Measurements from ENCODE around the gene ZNF57.
"Not testable (repeated sequence)": the region's sequence is repeated elsewhere in the genome, so short reads cannot be mapped to it uniquely, and the experiment has no call there.

Gene ZNF57

DNA sequence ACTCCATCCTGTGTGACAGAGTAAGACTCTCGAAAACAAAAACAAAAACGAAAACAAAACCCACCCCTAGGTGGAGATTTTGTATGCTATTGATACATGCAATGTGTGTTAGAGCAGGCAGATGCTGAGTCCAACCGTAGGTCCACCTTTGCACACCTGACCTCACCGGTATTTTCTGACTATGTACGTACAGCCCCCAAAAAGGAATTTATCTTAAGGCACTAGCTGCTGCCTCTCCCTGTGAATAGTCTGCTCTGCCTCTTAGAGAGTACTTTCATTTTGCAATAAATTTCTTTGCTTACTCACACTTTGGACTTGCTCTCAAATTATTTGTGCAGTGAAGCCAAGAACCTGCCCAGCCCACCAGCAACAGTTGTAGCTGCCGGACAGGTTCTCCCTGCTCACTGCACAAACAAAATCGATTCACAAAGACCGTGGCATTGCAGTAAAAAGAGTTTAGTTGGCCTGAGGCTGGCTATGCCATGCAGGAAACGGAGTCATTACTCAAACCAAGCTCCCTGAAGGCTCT is 52.3 kb downstream of the ZNF57 start:
- DNase-seq (ENCODE audit: low read depth in 2 of 2), result no peak

DNA sequence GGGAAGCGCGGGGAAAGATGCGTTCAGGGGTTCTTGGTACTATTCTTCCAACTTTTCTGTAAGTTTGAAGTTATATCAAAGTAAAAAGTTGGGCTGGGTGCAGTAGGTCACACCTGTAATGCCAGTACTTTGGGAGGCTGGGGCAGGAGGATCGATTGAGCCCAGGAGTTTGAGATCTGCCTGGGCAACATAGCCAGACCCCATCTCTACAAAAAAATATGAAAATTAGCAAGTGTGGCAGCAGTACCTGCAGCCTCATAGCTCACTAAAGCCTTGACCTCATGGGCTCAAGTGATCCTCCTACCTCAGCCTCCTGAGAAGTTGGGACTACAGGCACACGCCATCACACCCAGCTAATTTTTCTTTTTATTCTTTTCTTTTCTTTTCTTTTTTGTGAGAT is 56.4 kb downstream of the ZNF57 start:
- DNase-seq (ENCODE audit: low read depth in 2 of 2), result no peak

DNA sequence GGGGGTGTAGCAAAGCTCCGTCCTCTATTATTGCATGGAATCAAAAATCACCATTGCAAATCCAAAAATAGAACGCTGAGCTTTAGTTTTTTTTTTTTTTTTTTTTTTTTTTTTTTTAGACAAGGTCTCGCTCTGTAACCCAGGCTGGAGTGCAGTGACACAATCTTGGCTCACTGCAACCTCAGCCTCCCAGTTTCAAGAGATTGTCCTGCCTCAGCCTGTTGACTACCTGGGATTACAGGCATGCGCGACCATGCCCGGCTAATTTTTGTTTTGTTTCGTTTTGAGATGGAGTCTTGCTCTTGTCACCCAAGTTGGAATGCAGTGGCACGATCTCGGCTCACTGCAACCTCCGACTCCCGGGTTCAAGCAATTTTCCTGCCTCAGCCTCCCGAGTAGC is 59.4 kb downstream of the ZNF57 start:
- no peak for DNase-seq (ENCODE audit: low read depth in 2 of 2)

DNA sequence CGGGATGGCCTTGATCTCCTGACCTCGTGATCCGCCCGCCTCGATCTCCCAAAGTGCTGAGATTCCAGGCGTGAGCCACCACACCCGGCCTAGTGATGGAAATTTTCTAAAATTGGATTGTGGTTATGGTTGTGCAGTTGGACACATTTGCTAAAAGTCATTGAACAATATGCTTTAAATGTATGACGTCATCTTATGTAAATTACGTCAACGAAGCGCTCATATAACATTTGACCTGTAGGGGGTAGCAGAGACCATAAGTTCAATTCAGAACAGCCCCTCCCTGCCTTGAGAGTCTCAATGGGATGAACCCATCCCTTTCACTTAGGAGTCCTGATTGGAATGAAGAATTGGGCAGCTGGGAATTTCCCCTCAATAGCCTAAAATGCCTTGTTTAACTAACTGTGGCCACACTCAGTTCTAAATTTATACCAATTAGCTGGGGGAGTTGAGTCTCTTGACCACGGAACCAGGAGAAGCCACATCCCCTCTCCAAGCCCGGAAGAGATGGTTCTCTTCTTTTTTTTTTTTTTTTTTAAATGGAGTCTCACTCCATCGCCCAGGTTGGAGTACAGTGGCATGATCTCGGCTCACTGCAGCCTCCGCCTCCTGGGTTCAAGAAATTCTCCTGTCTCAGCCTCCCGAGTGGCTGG is 61.4 kb downstream of the ZNF57 start:
- DNase-seq (ENCODE audit: low read depth in 2 of 2), result no peak

DNA sequence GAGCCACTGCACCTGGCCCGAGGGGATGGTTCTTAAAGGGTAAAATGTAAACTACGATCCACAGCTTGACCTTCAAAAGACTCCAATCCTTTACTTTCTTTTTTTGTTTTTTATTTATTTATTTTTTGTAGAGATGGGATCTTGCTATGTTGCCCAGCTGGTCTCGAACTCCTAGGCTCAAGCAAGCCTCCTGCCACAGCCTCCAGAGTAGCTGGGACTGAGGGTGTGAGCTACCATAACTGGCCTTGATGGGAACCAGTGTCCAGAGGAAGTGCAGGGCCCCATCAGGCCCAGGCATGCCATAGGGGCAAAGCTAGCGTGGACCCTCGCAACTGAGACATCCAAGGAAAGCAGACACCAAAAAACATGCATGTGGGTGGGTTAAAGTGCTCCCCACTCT is 62.4 kb downstream of the ZNF57 start:
- no peak for DNase-seq (ENCODE audit: low read depth in 2 of 2)

DNA sequence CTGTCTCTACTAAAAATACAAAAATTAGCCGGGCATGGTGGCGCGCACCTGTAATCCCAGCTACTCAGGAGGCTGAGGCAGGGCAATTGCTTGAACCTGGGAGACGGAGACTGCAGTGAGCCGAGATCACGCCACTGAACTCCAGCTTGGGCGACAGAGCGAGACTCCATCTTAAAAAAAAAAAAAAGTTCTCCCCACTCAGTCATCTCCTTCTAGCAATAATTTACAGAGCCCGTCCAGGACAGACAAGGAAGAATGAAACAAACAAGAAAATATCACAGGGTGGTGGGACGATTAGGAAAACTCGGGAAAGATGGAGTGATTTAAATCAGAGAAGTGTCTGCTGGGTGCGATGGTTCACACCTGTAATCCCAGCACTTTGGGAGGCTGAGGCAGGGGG is 62.9 kb downstream of the ZNF57 start:
- DNase-seq (ENCODE audit: low read depth in 2 of 2), result not testable (repeated sequence)

DNA sequence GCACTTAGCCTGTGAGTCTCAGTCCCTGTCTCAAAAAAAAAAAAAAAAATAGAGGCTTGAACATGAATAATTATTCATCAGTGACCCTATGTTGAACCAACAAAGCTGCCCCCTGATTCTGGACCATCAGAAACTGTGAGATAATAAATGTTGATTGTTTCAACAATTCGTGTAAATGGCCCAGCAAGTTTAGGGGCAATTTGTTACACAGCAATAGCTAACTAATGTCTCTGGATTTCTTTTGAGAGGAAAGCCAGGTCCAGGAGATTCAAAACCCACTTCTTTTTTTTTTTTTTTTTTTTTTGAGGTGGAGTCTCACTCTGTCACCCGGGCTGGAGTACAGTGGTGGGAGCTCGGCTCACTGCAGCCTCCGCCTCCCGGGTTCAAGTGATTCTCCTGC is 64.1 kb downstream of the ZNF57 start:
- DNase-seq (ENCODE audit: low read depth in 2 of 2), result no peak

DNA sequence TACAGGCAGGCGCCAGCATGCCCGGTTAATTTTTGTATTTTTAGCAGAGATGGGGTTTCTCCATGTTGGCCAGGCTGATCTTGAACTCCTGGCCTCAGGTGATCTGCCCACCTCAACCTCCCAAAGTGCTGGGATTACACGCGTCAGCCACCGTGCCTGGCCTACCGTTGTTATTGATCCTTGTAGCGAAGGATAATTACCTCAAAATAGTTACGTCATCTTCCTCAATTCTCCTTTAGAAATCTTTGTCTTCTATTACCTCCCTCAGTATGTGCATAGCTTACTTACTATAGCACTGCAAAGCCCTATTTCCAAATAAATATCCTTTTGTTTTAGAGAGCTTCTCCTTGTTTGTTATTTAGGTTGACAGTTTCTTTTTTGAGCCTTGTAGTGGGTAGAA is 67.2 kb downstream of the ZNF57 start:
- DNase-seq (ENCODE audit: low read depth in 2 of 2), result no peak

Data from stimulated activated CD8-positive, alpha-beta memory T cell treated with anti-CD3 and anti-CD28 coated beads, Interleukin-15, amount 100 ng/mL, for 48 hours (primary cell).